ENCODE measurements around the gene SCUBE1. TPM values are rescaled to one million over a fixed set of nuclear protein-coding genes. Genes with fewer than 3 reads are reported as not detected.

SCUBE1 gene
- total RNA-seq, 1 donor from 2014 or later, result not detected

GRCh38 chr22:43302531-43303041, 40.6 kb downstream of the SCUBE1 start:
- Mint-ChIP-seq H3K4me3 (ENCODE audit: low read depth) (no peak overlapping the region), H3K27me3 (ENCODE audit: low read depth) (peaks cover 5% of the 10 kb centered on the region), H3K9me3 (no peaks in the 10 kb centered on the region), H3K4me1 (ENCODE audit: low read depth) (no peaks in the 10 kb centered on the region), H3K36me3 (ENCODE audit: low read depth) (no peaks in the 10 kb centered on the region), H3K27ac (no peak overlapping the region)
- intact Hi-C loops (cut with micrococcal nuclease), result no loop called here
- DNase-seq (ENCODE audit: low spot score), result no peak

- Mint-ChIP-seq H3K27me3 (ENCODE audit: low read depth) (peaks cover 5% of the 10 kb centered on the region), H3K9me3 (no peaks in the 10 kb centered on the region), H3K4me3 (ENCODE audit: low read depth) (no peak overlapping the region), H3K4me1 (ENCODE audit: low read depth) (no peaks in the 10 kb centered on the region), H3K27ac (no peak overlapping the region), H3K36me3 (ENCODE audit: low read depth) (no peaks in the 10 kb centered on the region)
- intact Hi-C loops (cut with micrococcal nuclease), result no loop called here
- no peak for DNase-seq (ENCODE audit: low spot score)
Observed at GRCh38 chr22:43301866-43302265, 41.3 kb downstream of the SCUBE1 start.

GRCh38 chr22:43300891-43301676, 42.1 kb downstream of the SCUBE1 start:
- no peak for DNase-seq (ENCODE audit: low spot score)
- no peaks in the 10 kb centered on the region for H3K36me3 Mint-ChIP-seq (ENCODE audit: low read depth)
- no peak overlapping the region for H3K27ac Mint-ChIP-seq
- peaks cover 5% of the 10 kb centered on the region for H3K27me3 Mint-ChIP-seq (ENCODE audit: low read depth)
- intact Hi-C loops (cut with micrococcal nuclease), result no loop called here
- H3K9me3 Mint-ChIP-seq, result no peaks in the 10 kb centered on the region
- H3K4me1 Mint-ChIP-seq (ENCODE audit: low read depth), result no peaks in the 10 kb centered on the region
- H3K4me3 Mint-ChIP-seq (ENCODE audit: low read depth), result no peak overlapping the region

DNA sequence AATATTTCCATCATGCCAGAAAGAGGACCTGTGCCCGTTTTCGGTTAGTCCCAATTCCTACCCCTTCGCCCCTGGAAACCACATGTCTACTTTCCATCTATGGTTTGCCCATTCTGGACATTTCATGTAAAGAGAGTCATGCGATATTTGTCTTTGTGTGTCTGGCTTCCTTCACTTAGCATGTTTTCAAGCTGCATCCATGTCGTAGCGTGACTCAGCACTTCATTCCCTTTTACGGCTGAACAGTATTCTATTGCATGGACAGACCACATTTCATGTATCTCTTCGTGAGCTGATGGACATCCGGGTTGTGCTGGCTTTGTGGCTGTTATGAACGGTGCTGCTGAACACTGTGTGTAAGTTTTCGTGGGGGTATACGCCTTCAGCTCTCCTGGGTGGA, 43.4 kb downstream of the SCUBE1 start:
- H3K4me3 Mint-ChIP-seq (ENCODE audit: low read depth), result no peak overlapping the region
- H3K4me1 Mint-ChIP-seq (ENCODE audit: low read depth), result no peaks in the 10 kb centered on the region
- H3K27me3 Mint-ChIP-seq (ENCODE audit: low read depth), result peaks cover 5% of the 10 kb centered on the region
- no peaks in the 10 kb centered on the region for H3K9me3 Mint-ChIP-seq
- DNase-seq (ENCODE audit: low spot score), result no peak
- no peak overlapping the region for H3K27ac Mint-ChIP-seq
- H3K36me3 Mint-ChIP-seq (ENCODE audit: low read depth), result no peaks in the 10 kb centered on the region
- intact Hi-C loops (cut with micrococcal nuclease), result no loop called here

DNA sequence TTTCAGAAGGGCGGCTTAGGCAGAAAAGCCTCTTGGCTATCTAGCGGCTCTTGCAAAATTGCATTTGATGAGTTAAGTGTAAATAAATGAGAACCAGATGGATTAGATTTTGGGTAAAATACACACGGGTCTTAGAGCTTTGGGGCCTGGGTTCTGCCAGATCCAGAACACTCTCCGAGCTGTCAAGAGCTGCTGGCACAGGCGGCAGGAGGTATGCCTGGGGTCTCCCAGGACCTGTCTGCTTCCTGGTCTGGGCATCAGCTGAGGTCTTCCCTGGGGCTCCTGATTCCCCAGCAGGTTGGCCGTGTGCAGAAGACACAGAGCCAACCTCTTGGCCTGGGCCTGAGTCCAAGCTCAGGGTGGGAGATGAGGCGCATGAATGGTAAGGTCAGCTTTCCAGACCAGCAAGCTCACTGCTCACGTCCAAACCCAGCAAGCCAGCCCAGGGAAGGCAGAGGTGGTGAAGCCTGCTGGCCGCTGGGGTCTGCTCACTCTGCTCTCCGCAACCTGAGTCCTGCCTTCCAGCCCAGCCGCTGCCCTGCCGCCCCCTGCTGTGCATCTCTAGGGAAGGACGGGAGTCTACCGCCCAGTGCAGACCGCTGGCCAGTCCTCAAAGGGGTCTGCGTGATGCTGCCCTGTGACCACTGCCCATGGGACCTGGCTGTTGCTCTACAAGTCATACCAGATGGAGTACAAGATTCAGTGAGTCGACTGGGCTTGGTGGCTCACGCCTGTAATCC, 44.9 kb downstream of the SCUBE1 start:
- no peak for DNase-seq (ENCODE audit: low spot score)
- Mint-ChIP-seq H3K27ac (no peak overlapping the region), H3K4me1 (ENCODE audit: low read depth) (no peaks in the 10 kb centered on the region), H3K36me3 (ENCODE audit: low read depth) (no peaks in the 10 kb centered on the region), H3K9me3 (no peaks in the 10 kb centered on the region), H3K27me3 (ENCODE audit: low read depth) (peaks cover 5% of the 10 kb centered on the region), H3K4me3 (ENCODE audit: low read depth) (no peak overlapping the region)
- intact Hi-C loops (cut with micrococcal nuclease), result no loop called here

- H3K4me1 Mint-ChIP-seq (ENCODE audit: low read depth), result no peaks in the 10 kb centered on the region
- intact Hi-C loops (cut with micrococcal nuclease), result no loop called here
- peaks cover 5% of the 10 kb centered on the region for H3K27me3 Mint-ChIP-seq (ENCODE audit: low read depth)
- DNase-seq (ENCODE audit: low spot score), result no peak
- no peaks in the 10 kb centered on the region for H3K36me3 Mint-ChIP-seq (ENCODE audit: low read depth)
- no peak overlapping the region for H3K27ac Mint-ChIP-seq
- no peak overlapping the region for H3K4me3 Mint-ChIP-seq (ENCODE audit: low read depth)
- no peaks in the 10 kb centered on the region for H3K9me3 Mint-ChIP-seq
Observed at GRCh38 chr22:43297270-43298061, 45.7 kb downstream of the SCUBE1 start.

DNA sequence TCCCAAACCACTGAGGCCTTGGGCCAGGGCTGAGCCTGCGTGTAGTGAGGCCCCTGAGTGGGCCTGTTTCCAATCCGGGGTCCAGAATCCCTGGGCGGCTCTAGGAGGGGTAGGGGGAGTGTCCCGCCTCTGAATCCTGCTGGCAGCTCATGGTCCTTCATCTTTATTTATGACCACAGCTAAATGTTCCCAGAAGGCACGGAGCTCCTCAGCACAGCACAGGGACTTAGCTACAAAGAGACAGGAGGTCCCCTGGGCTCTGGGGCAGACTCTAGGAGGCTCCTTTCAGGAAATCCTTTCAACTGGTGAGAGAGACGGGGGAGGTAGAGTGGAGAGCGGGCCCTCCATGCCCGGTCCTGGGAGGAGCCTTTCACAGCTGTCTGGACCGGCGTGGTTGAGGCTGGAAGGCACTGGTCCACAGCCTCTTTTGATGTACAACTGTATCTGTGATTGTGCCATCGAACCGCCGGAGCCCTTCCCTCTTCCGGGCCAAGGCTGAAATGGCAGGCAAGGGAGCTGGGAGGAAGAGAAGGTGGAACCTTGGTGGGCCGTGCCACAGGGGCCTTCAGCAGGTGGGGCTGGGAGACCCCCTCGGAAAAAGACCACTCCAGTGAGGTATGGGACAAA, 46.8 kb downstream of the SCUBE1 start:
- Mint-ChIP-seq H3K27me3 (ENCODE audit: low read depth) (peaks cover 4% of the 10 kb centered on the region), H3K4me1 (ENCODE audit: low read depth) (no peaks in the 10 kb centered on the region), H3K4me3 (ENCODE audit: low read depth) (no peak overlapping the region), H3K36me3 (ENCODE audit: low read depth) (no peaks in the 10 kb centered on the region), H3K9me3 (no peaks in the 10 kb centered on the region), H3K27ac (no peak overlapping the region)
- intact Hi-C loops (cut with micrococcal nuclease), result no loop called here
- no peak for DNase-seq (ENCODE audit: low spot score)

DNA sequence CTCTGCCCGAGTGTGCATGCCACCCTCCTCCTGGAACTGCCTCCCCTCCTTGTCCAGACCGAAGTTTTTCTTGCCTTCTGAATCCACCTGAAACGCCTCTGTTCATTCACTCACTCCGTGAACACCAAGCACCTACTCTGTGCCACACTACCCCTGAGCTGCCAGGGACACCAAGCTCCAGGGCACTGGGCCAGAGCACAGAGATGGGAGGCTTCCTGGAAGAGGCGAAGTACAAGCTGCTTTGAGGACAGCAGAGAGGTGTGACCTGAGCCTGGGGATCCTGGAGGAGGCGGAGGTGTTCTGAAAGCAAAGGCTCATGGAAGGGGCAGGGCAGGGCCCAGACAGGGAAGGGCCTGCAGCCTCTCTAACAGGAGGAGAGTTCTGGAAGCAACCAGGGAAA, 47.5 kb downstream of the SCUBE1 start:
- Mint-ChIP-seq H3K9me3 (no peaks in the 10 kb centered on the region), H3K27me3 (ENCODE audit: low read depth) (no peaks in the 10 kb centered on the region), H3K4me3 (ENCODE audit: low read depth) (no peak overlapping the region), H3K36me3 (ENCODE audit: low read depth) (no peaks in the 10 kb centered on the region), H3K27ac (no peak overlapping the region), H3K4me1 (ENCODE audit: low read depth) (no peaks in the 10 kb centered on the region)
- intact Hi-C loops (cut with micrococcal nuclease), result no loop called here
- no peak for DNase-seq (ENCODE audit: low spot score)

DNA sequence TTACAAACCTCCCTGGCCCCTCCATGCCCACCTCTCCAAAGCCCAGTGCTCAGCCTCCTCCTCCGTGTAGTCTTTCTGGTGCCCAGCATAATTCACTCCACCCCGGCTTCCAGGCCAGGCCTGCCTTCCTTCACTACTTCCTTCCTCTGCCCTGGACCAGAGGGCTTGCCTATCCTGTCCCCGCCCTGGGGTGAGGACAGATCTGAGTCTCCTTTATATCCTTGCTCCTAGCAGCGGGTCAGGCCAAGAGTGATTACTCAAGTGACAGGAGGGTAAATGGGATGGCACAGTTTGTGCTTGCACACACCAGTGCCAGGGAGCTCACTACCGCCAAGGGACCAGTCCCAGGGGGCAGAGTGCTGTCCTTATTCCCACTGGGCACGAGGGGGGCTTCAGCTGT, 48.0 kb downstream of the SCUBE1 start:
- no peaks in the 10 kb centered on the region for H3K9me3 Mint-ChIP-seq
- no peak overlapping the region for H3K4me3 Mint-ChIP-seq (ENCODE audit: low read depth)
- no peaks in the 10 kb centered on the region for H3K36me3 Mint-ChIP-seq (ENCODE audit: low read depth)
- no peak overlapping the region for H3K27ac Mint-ChIP-seq
- intact Hi-C loops (cut with micrococcal nuclease), result no loop called here
- DNase-seq (ENCODE audit: low spot score), result no peak
- no peaks in the 10 kb centered on the region for H3K4me1 Mint-ChIP-seq (ENCODE audit: low read depth)
- H3K27me3 Mint-ChIP-seq (ENCODE audit: low read depth), result no peaks in the 10 kb centered on the region

DNA sequence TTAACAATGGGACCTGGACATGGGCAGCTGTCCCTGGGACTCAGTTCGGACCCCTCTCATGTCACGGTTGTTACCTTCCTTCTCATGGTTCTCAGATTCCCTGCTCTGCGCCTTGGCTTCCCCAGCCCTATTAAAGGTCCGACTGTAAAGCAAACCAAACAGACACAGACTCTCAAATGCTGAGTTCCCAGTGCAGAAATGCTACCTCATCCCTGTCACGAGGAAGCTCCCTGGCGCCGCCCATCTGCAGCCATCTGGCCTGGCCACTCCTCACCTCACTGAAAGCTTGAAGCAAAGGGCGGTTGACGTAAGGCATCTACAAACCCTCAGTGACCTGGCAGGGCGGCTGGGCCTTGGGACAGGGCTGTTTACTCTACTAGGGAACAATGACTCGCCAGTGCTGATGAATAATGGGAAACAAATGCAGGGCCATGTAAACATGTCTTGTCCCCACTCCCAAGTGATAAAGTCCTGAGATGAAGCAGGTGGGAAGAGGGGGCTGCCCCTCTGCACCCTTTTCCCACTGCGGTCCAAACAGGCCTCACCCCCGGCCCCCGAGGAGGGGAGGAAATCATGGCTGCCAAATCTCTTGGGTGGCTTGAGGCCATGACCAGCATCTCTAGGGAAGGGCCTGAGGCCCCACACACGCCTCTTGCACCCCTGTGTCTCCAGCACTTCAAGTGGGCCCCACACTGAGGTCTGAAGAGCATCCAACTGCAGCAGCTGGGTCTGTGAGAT, 49.3 kb downstream of the SCUBE1 start:
- Mint-ChIP-seq H3K27me3 (ENCODE audit: low read depth) (no peaks in the 10 kb centered on the region), H3K36me3 (ENCODE audit: low read depth) (no peaks in the 10 kb centered on the region), H3K4me3 (ENCODE audit: low read depth) (no peak overlapping the region), H3K27ac (no peak overlapping the region), H3K4me1 (ENCODE audit: low read depth) (peaks cover 2% of the 10 kb centered on the region), H3K9me3 (no peaks in the 10 kb centered on the region)
- no peak for DNase-seq (ENCODE audit: low spot score)
- intact Hi-C loops (cut with micrococcal nuclease), result no loop called here

GRCh38 chr22:43293259-43293654, 49.9 kb downstream of the SCUBE1 start:
- intact Hi-C loops (cut with micrococcal nuclease), result no loop called here
- peaks cover 2% of the 10 kb centered on the region for H3K4me1 Mint-ChIP-seq (ENCODE audit: low read depth)
- no peaks in the 10 kb centered on the region for H3K9me3 Mint-ChIP-seq
- H3K27ac Mint-ChIP-seq, result no peak overlapping the region
- DNase-seq (ENCODE audit: low spot score), result no peak
- no peak overlapping the region for H3K4me3 Mint-ChIP-seq (ENCODE audit: low read depth)
- no peaks in the 10 kb centered on the region for H3K36me3 Mint-ChIP-seq (ENCODE audit: low read depth)
- H3K27me3 Mint-ChIP-seq (ENCODE audit: low read depth), result no peaks in the 10 kb centered on the region

- H3K4me3 Mint-ChIP-seq (ENCODE audit: low read depth), result no peak overlapping the region
- DNase-seq (ENCODE audit: low spot score), result no peak
- H3K27me3 Mint-ChIP-seq (ENCODE audit: low read depth), result no peaks in the 10 kb centered on the region
- no peaks in the 10 kb centered on the region for H3K36me3 Mint-ChIP-seq (ENCODE audit: low read depth)
- intact Hi-C loops (cut with micrococcal nuclease), result no loop called here
- no peak overlapping the region for H3K27ac Mint-ChIP-seq
- H3K4me1 Mint-ChIP-seq (ENCODE audit: low read depth), result peaks cover 2% of the 10 kb centered on the region
- no peaks in the 10 kb centered on the region for H3K9me3 Mint-ChIP-seq
Observed at GRCh38 chr22:43292630-43293018, 50.5 kb downstream of the SCUBE1 start.

All from activated T-helper 2 cell treated with anti-CD3 and anti-CD28 coated beads, Interferon-gamma antibody, Interleukin-2, Interleukin-4, amounts not matched to agents 10 μg/mL and 5 μg/mL and 100 μg/mL, durations not matched to agents 14 hours and 24 hours and 36 hours (primary cell).